Naive thymus-derived CD4-positive, alpha-beta T cell (primary cell): ENCODE measurements around the gene CST6. TPM values are rescaled to one million over a fixed set of nuclear protein-coding genes. Genes with fewer than 3 reads are reported as not detected.

Source experiments
- ATAC-seq: fragments of 150-1000 bp; cut with Tn5 transposase; 2 replicates; pipeline ENCODE4 v1.10.0; 2021; ENCODE audit warnings: mild to moderate bottlenecking, moderate library complexity
- CTCF ChIA-PET: fragments of 350-600 bp; sonication (Branson Sonifier 250); formaldehyde crosslinking; loops from one replicate; lab custom pipeline; 2021; ENCODE audit warnings: antibody characterized with exemption; lab: Charles Lee
- POLR2A ChIA-PET: fragments of 350-600 bp; sonication (Branson Sonifier 250); formaldehyde crosslinking; loops from one replicate; lab custom pipeline; 2021; ENCODE audit warnings: antibody characterized with exemption, inconsistent platforms; lab: Charles Lee
- DNase-seq, 9 donors: peaks; one replicate each; pipeline versions ENCODE4 v3.0.0 to v3.0.0-alpha.2; 2020 to 2022; ENCODE audit warnings: mixed read lengths in 1 of 9
- H3K27ac ChIP-seq: one replicate; pipeline ENCODE4 v1.7.0; 2013; ENCODE audit warnings: mild to moderate bottlenecking, low read depth, low read length, moderate library complexity
- H3K27me3 ChIP-seq, 2 donors: one replicate each; pipeline ENCODE4 v1.7.0; 2013; ENCODE audit warnings: low read length in 2 of 2, mild to moderate bottlenecking in 2 of 2, moderate library complexity in 2 of 2; ENCODE audit not compliant: control insufficient read depth in 2 of 2, insufficient read depth in 2 of 2
- H3K36me3 ChIP-seq, 3 experiments: 1 replicate in 2 of 3; 2 replicates in 1 of 3; pipeline ENCODE4 v1.7.0; 2013; ENCODE audit warnings: low read length in 3 of 3, mild to moderate bottlenecking in 3 of 3, moderate library complexity in 1 of 3; ENCODE audit not compliant: insufficient read depth in 3 of 3, control insufficient read depth in 2 of 3
- H3K4me1 ChIP-seq, 2 donors: one replicate each; pipeline ENCODE4 v1.7.0; 2013; ENCODE audit warnings: low read length in 2 of 2, mild to moderate bottlenecking in 2 of 2, moderate library complexity in 1 of 2; ENCODE audit not compliant: control insufficient read depth in 2 of 2, insufficient read depth in 2 of 2
- H3K4me3 ChIP-seq: 2 replicates; pipeline ENCODE4 v1.7.0; 2013; ENCODE audit warnings: mild to moderate bottlenecking, low read length
- H3K9me3 ChIP-seq, 3 experiments: 1 replicate in 2 of 3; 2 replicates in 1 of 3; pipeline ENCODE4 v1.7.0; 2013; ENCODE audit warnings: low read length in 3 of 3; ENCODE audit not compliant: control insufficient read depth in 2 of 3
- H3K27ac Mint-ChIP-seq, 9 donors: one replicate each; pipeline ENCODE4 v1.8.0; 2020 to 2022; ENCODE audit warnings: mixed read lengths in 9 of 9, mild to moderate bottlenecking in 8 of 9, moderate library complexity in 5 of 9, inconsistent platforms in 2 of 9
- H3K27me3 Mint-ChIP-seq, 5 donors: one replicate each; pipeline ENCODE4 v1.8.0; 2021 to 2022; ENCODE audit warnings: mixed read lengths in 5 of 5, mild to moderate bottlenecking in 1 of 5
- H3K36me3 Mint-ChIP-seq, 5 donors: one replicate each; pipeline ENCODE4 v1.8.0; 2020 to 2022; ENCODE audit warnings: mixed read lengths in 5 of 5, mild to moderate bottlenecking in 3 of 5, inconsistent platforms in 1 of 5
- H3K4me1 Mint-ChIP-seq, 7 donors: one replicate each; pipeline ENCODE4 v1.8.0; 2020 to 2022; ENCODE audit warnings: mixed read lengths in 7 of 7, mild to moderate bottlenecking in 3 of 7, inconsistent platforms in 1 of 7
- H3K4me3 Mint-ChIP-seq, 10 donors: one replicate each; pipeline ENCODE4 v1.8.0; 2020 to 2022; ENCODE audit warnings: mild to moderate bottlenecking in 10 of 10, mixed read lengths in 10 of 10, moderate library complexity in 6 of 10, inconsistent platforms in 2 of 10
- H3K9me3 Mint-ChIP-seq, 11 donors: one replicate each; pipeline ENCODE4 v1.8.0; 2020 to 2022; ENCODE audit warnings: mixed read lengths in 11 of 11, mild to moderate bottlenecking in 4 of 11, inconsistent platforms in 1 of 11, moderate library complexity in 1 of 11
- intact Hi-C, 2 donors: fragments of 100-400 bp; cut with micrococcal nuclease; formaldehyde crosslinking; loops; one replicate each; pipeline ENCODE4 v1.15.1; 2023
- polyA plus RNA-seq, 2 donors: library from polyadenylated mRNA; unstranded; fragments of 300-500 nt; fragmentation: Illumina TruSeq; gene quantifications; one replicate each; pipeline ENCODE4 v1.2.3, GENCODE V29; 2021
- total RNA-seq, 6 experiments: library from RNA in 5 of 6; stranded (reverse) in 5 of 6; gene quantifications; 1 replicate in 5 of 6; 2 replicates in 1 of 6; pipeline ENCODE4 v1.2.3 and lab custom pipeline; 2021 to 2026

CST6 gene
- total and polyA plus RNA-seq, 7 experiments from 2014 or later, result 0.42 TPM; not detected in 6

DNA sequence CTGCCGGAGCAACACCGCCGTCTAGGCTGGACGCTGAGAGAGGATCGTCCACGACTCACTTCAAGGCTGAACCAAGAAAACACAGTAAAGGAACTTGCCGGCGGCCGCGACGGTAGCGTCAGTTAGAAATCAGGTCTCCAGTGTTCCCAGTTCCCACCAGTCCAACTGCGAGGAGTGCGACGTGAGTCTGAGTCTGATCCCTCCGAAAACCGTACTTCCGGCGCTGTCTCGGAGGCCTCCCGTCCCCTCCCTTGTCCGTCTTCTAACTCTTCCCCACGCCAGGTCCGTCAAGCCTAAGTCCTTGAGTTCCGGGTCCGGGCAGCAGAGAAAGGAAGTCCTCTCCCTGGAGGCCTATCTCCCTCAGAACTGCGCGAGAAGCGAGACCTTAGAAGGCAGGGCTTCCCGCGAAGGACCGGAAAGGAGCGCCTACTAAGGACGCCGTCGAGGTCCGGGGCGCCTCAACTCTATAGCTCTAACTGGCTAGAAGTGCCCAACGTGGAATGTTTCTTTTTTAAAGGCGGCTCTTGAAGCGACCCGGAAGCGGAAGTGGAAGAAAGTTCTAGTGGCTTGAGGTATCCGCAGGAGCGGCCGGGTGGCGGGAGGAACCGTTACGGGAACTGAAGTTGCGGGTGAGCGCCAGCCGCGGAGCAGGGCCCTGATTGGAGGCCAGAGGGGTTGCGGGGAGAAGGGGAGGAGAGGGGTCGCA is 9.7 kb upstream of the CST6 start, which contains the start of the genes BANF1 and EIF1AD:
BANF1 (plus strand) TSS at position 562 of the 706 bp plus-strand sequence. CDS start 748 bp downstream, outside the sequence.
EIF1AD (minus strand) TSS at position 216 of the 706 bp plus-strand sequence. CDS start 1,768 bp downstream, outside the sequence.
- ChIA-PET POLR2A (interaction anchor here (0.7 to 1.6 kb wide), 23 partner anchors 8 to 621 kb away, joined by 3 to 54 read pairs (median 4); partner anchors contain the start of genes CCDC85B, FAM89B, FIBP and MUS81), CTCF (interaction anchor here (0.8 to 1.2 kb wide), 5 partner anchors 9 to 114 kb away, joined by 3 to 4 read pairs (median 4); partner anchors contain the start of genes CST6 and FIBP)
- intact Hi-C loops, result loop anchor here (1.0 to 2.0 kb wide), 18 partner anchors 13 to 387 kb away; partner anchors contain the start of genes C11orf68 (in 2 of the 2), CFL1 (in 2 of the 2), DRAP1 (in 2 of the 2) and KAT5 (in 2 of the 2)
- no peaks in the 10 kb centered on the region for H3K27me3 Mint-ChIP-seq
- H3K27ac ChIP-seq, result peak within 1 kb of the TSS; percentile 92
- no peaks in the 10 kb centered on the region for H3K9me3 ChIP-seq
- peaks cover 11 to 44% (median 19%) of the 10 kb centered on the region in 5 donors for H3K36me3 Mint-ChIP-seq
- no peaks in the 10 kb centered on the region for H3K9me3 Mint-ChIP-seq
- H3K4me3 ChIP-seq, result peak within 1 kb of the TSS; percentile 100
- peak; percentile 75 to 96 (median 94) for DNase-seq
- ATAC-seq, result peak; percentile 92
- H3K4me3 Mint-ChIP-seq, result peak within 1 kb of the TSS; percentile 97 to 100 (median 99)
- H3K27me3 ChIP-seq, result no peaks in the 10 kb centered on the region
- H3K4me1 ChIP-seq, result peaks cover 8 to 14% of the 10 kb centered on the region in 2 donors
- H3K36me3 ChIP-seq, result peaks cover 5 to 73% (median 23%) of the 10 kb centered on the region in 3 experiments
- peaks cover 21 to 58% (median 52%) of the 10 kb centered on the region in 7 donors for H3K4me1 Mint-ChIP-seq
- H3K27ac Mint-ChIP-seq, result peak within 1 kb of the TSS; percentile 96 to 100 (median 98)

- ATAC-seq (peak; percentile 82), DNase-seq (peak in 1 of 9 donors; percentile 82)
- Histone ChIP-seq H3K27me3 (no peaks in the 10 kb centered on the region), H3K27ac (peak overlapping the region; percentile 92), H3K9me3 (no peaks in the 10 kb centered on the region), H3K4me1 (peaks cover 8 to 14% of the 10 kb centered on the region in 2 donors), H3K36me3 (peaks cover 5 to 66% (median 23%) of the 10 kb centered on the region in 3 experiments), H3K4me3 (peak overlapping the region; percentile 100)
- peaks cover 11 to 38% (median 14%) of the 10 kb centered on the region in 5 donors for H3K36me3 Mint-ChIP-seq
- ChIA-PET CTCF (interaction anchor here (0.8 to 1.2 kb wide), 5 partner anchors 9 to 114 kb away, joined by 3 to 4 read pairs (median 4); partner anchors contain the start of genes CST6 and FIBP), POLR2A (interaction anchor here (0.7 to 1.6 kb wide), 23 partner anchors 8 to 431 kb away, joined by 3 to 54 read pairs (median 4); partner anchors contain the start of genes CCDC85B, FAM89B, FIBP and MUS81)
- intact Hi-C loops, result loop anchor here (1.0 to 2.0 kb wide), 18 partner anchors 13 to 387 kb away; partner anchors contain the start of genes C11orf68 (in 2 of the 2), CFL1 (in 2 of the 2), DRAP1 (in 2 of the 2) and KAT5 (in 2 of the 2)
- peaks cover 21 to 54% (median 48%) of the 10 kb centered on the region in 7 donors for H3K4me1 Mint-ChIP-seq
- no peaks in the 10 kb centered on the region for H3K27me3 Mint-ChIP-seq
- H3K9me3 Mint-ChIP-seq, result no peaks in the 10 kb centered on the region
- H3K4me3 Mint-ChIP-seq, result peak overlapping the region; percentile 97 to 100 (median 99)
- H3K27ac Mint-ChIP-seq, result peak overlapping the region; percentile 74 to 100 (median 98)
Observed at GRCh38 chr11:66002648-66003225, 9.1 kb upstream of the CST6 start.

GRCh38 chr11:66003291-66003690 is 8.5 kb upstream of the CST6 start:
- H3K4me1 Mint-ChIP-seq, result peaks cover 21 to 52% (median 45%) of the 10 kb centered on the region in 7 donors
- no peaks in the 10 kb centered on the region for H3K9me3 Mint-ChIP-seq
- Histone ChIP-seq H3K4me1 (peaks cover 8 to 14% of the 10 kb centered on the region in 2 donors), H3K27me3 (no peaks in the 10 kb centered on the region), H3K4me3 (peak overlapping the region; percentile 100), H3K36me3 (peaks cover 2 to 61% (median 22%) of the 10 kb centered on the region in 3 experiments), H3K9me3 (no peaks in the 10 kb centered on the region), H3K27ac (peak overlapping the region; percentile 92)
- CTCF ChIA-PET, result interaction anchor here (1.1 kb wide), 1 partner anchor 65 kb away, joined by 3 read pairs; no protein-coding TSS in a partner anchor
- DNase-seq (no peak), ATAC-seq (no peak)
- peak overlapping the region; percentile 80 to 100 (median 92) for H3K27ac Mint-ChIP-seq
- intact Hi-C loops, result loop anchor here (2.0 kb wide), 2 partner anchors 42 to 66 kb away; no protein-coding TSS in a partner anchor
- no peaks in the 10 kb centered on the region for H3K27me3 Mint-ChIP-seq
- POLR2A ChIA-PET, result interaction anchor here (0.7 to 1.6 kb wide), 11 partner anchors 49 to 388 kb away, joined by 3 to 54 read pairs (median 4); partner anchors contain the start of genes CCDC85B, MUS81, PCNX3 and SF3B2
- H3K4me3 Mint-ChIP-seq, result peak overlapping the region; percentile 83 to 100 (median 99)
- peaks cover 6 to 35% (median 10%) of the 10 kb centered on the region in 5 donors for H3K36me3 Mint-ChIP-seq

GRCh38 chr11:66004186-66004585 is 7.6 kb upstream of the CST6 start:
- H3K9me3 ChIP-seq, result no peaks in the 10 kb centered on the region
- H3K36me3 Mint-ChIP-seq, result peaks cover 3 to 26% (median 7%) of the 10 kb centered on the region in 5 donors
- peaks cover 21 to 51% (median 36%) of the 10 kb centered on the region in 7 donors for H3K4me1 Mint-ChIP-seq
- H3K9me3 Mint-ChIP-seq, result no peaks in the 10 kb centered on the region
- ChIA-PET POLR2A (interaction anchor here (0.6 to 0.9 kb wide), 2 partner anchors 18 to 275 kb away, joined by 4 to 8 read pairs; no protein-coding TSS in a partner anchor), CTCF (interaction anchor here (0.7 kb wide), 1 partner anchor 17 kb away, joined by 3 read pairs; no protein-coding TSS in a partner anchor)
- no peak for DNase-seq
- intact Hi-C loops, result no loop called here
- H3K27me3 Mint-ChIP-seq, result peaks cover 0 to 4% (median 0%) of the 10 kb centered on the region in 5 donors
- peak overlapping the region in 6 of 9 donors; percentile 46 to 96 (median 60) for H3K27ac Mint-ChIP-seq
- ATAC-seq, result no peak
- H3K4me3 ChIP-seq, result no peak overlapping the region
- peaks cover 8 to 14% of the 10 kb centered on the region in 2 donors for H3K4me1 ChIP-seq
- H3K4me3 Mint-ChIP-seq, result peak overlapping the region in 8 of 10 donors; percentile 25 to 100 (median 64)
- peaks cover 0 to 52% (median 13%) of the 10 kb centered on the region in 3 experiments for H3K36me3 ChIP-seq
- H3K27me3 ChIP-seq, result no peaks in the 10 kb centered on the region
- H3K27ac ChIP-seq, result no peak overlapping the region

- Mint-ChIP-seq H3K4me1 (peaks cover 14 to 29% (median 22%) of the 10 kb centered on the region in 7 donors), H3K27me3 (peaks cover 0 to 16% (median 0%) of the 10 kb centered on the region in 5 donors), H3K36me3 (peaks cover 0 to 21% (median 6%) of the 10 kb centered on the region in 5 donors), H3K9me3 (no peaks in the 10 kb centered on the region), H3K27ac (peak overlapping the region in 3 of 9 donors; percentile 20 to 57 (median 22)), H3K4me3 (peak overlapping the region in 1 of 10 donors; percentile 57)
- ChIA-PET CTCF (no interaction called here), POLR2A (no interaction called here)
- peaks cover 0 to 39% (median 0%) of the 10 kb centered on the region in 3 experiments for H3K36me3 ChIP-seq
- no peak overlapping the region for H3K27ac ChIP-seq
- no peak overlapping the region for H3K4me3 ChIP-seq
- DNase-seq, result no peak
- no peak for ATAC-seq
- intact Hi-C loops, result no loop called here
- no peaks in the 10 kb centered on the region for H3K27me3 ChIP-seq
- H3K4me1 ChIP-seq, result peaks cover 3 to 8% of the 10 kb centered on the region in 2 donors
- H3K9me3 ChIP-seq, result no peaks in the 10 kb centered on the region
Observed at GRCh38 chr11:66006134-66006890, 5.5 kb upstream of the CST6 start.
